ENCODE data around the gene RASAL2.
"Not testable (repeated sequence)": the region's sequence is repeated elsewhere in the genome, so short reads cannot be mapped to it uniquely, and the experiment has no call there.

RASAL2 gene

DNA sequence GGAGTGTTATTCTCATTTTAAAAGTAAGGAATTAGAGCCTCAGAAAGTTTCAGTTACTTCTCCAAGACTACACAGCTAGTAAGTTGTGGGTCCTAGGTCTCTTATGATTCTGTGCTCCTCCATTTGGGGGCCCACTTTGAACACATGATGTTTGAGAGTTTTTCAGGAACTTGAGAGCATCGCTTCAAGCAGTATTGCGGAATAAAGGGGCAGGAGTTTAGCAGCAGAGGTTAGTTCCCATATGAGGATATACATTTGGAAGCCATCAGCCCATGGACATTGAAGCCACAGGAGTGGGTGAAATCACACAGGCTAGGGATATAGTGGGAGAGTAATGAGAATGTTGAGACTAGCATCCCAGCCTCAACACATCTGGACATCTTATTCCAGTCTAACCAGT, 143.2 kb downstream of the RASAL2 start:
- no peak for DNase-seq (ENCODE audit: low read depth in 3 of 3)

DNA sequence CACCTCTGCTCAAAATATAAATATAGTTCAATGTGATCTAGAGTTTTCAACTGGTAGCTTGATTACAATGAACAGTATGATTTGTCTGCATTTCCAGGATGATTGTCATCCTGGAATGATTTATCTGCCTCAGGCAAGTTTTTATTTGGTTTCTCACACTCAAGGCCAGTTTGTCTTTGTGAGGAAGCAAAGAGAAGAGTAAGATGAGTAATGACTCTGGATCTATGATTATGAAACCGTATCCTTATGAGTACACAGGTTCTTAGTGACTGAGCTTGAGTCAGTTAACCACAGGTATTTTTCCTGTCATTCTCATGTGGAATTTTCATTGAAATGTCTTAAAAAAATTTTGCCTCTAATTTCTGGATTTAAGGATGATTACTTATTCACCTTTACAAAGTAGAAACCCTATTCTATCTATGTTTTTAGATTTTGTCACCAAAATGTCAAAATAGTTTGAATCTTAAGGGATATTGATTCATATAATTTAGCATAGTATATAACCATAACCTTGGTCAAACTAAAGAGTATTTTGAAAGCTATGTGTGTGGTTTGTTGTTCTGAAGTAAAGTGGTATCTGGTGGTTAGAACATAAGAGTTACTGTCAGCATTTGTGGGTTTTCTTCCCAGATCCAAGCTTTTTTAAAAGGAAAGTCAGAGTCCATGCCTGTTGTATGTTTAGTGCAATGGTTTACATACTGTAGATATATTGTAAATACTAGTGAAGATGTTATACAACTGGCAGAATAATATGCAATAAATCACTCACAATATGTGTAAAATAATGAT, 145.0 kb downstream of the RASAL2 start:
- no peak for DNase-seq (ENCODE audit: low read depth in 3 of 3)

DNA sequence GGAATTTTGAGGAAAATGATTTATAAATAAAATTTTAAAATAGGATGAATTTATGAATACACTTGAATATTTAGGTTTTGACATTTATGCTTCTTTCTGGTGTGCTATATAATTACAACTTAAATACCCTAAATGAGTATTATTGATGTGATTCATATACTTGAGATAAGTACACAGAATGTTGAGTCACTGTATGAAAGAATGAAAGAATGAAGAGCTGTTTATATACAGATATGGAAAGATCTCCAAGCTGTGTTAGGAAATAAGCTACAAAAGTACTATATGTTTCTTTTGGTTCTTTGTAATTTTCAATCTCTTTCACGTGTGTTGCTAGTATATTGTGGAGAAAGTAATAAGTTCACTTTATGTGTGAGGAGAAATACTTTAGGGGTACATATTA, 147.2 kb downstream of the RASAL2 start:
- DNase-seq (ENCODE audit: low read depth in 3 of 3): no peak

DNA sequence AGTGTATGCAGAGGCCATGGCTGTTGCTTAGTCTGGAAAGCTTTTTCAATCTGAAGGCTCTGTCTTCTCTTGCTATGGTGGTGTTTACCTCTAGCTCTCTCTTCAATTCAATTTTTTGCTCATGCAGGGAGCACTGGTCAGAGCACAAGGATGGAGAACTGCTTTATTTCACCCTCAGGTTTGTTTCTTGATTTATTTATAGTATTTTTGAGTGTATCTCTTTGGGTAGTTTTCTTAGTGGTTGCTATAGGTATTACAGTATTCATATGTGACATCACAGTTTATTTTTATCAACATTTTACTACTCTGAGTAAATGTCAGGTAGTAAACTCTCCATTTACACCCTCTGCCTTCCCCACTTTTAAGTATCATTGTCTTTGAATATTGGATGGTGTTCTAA, 147.9 kb downstream of the RASAL2 start:
- DNase-seq (ENCODE audit: low read depth in 3 of 3): no peak

DNA sequence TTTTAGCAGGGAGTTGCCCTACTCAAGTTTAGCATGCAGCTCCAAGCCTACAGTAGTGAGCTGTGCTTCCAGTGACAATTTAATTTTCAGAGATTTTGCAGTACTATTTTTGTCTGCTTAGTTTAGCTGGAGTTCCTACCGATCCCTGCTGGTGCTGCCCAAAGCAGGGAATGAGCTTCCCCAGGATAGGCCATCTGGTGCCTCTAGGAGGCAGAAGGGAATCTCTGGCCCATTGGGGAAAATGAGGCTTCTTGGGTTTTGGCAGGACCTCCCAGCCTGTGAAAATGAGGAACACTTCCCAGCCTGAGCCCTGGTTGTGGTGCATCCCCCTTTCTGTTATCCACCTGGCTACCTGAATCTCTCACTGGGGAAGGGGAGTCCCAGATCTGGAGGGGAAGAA, 149.2 kb downstream of the RASAL2 start:
- no peak for DNase-seq (ENCODE audit: low read depth in 3 of 3)

DNA sequence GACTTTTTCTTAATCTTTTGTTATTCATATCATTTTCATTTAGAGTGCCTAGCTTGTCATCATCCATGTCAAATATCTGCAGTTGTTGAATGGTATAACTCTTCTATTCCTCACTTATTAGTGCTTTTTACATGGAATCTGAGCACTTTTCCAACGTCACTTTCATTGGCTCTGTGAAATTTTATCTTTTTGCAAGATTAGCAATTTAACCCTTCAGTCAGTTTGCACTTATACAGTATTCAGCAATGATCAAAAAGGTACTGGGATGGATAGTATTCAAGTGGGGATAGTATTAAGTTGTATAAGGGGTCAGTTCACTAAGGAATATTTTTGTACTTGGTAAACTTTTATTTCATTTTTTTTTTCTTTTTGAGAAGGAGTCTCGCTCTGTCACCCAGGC, 150.0 kb downstream of the RASAL2 start:
- no peak for DNase-seq (ENCODE audit: low read depth in 3 of 3)

DNA sequence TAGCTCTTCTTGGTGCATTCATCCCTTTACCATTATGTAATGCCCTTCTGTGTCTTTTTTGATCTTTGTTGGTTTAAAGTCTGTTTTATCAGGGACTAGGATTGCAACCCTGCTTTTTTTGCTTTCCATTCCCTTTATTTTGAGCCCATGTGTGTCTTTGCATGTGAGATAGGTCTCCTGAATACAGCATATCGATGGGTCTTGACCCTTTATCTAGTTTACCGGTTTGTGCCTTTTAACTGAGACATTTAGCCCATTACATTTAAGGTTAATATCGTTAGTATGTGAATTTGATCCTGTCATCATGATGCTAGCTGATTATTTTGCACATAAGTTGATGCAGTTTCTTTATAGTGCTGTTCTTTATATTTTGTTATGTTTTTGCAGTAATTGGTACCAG, 154.4 kb downstream of the RASAL2 start:
- not testable (repeated sequence) for DNase-seq (ENCODE audit: low read depth in 3 of 3)

DNA sequence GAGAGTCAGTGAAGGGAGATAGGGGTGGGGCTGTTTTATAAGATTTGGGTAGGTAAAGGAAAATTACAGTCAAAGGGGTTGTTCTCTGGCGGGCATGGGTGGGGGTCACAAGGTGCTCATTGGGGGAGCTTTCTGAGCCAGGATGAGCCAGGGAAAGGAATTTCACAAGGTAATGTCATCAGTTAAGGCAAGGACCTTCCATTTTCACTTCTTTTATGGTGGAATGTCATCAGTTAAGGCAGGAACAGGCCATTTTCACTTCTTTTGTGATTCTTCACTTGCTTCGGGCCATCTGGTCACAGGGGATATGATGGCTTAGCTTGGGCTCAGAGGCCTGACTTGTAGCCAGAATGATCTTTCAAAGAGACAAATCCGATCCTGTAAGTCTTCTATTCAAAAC, 159.7 kb downstream of the RASAL2 start:
- DNase-seq (ENCODE audit: low read depth in 3 of 3): not testable (repeated sequence)

DNA sequence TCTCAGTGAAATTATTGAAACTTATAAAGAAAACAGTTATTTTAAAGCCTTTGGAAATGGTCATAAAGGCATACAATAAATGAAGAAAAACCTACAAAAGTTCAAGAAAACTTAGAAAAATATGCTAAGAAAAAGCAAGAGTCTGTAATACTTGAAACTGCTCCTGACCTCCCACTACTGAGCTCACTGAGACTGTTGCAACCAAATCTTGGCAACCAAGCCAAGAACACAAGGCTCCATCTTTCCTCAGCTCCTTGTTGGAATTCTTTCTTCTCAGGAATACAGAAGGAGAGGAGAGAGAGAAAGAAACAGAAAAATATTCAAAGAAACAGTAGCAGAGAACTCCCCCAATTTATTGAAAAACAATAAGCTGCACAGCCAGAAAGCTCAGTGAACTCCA, 160.5 kb downstream of the RASAL2 start:
- DNase-seq (ENCODE audit: low read depth in 3 of 3): no peak

DNA sequence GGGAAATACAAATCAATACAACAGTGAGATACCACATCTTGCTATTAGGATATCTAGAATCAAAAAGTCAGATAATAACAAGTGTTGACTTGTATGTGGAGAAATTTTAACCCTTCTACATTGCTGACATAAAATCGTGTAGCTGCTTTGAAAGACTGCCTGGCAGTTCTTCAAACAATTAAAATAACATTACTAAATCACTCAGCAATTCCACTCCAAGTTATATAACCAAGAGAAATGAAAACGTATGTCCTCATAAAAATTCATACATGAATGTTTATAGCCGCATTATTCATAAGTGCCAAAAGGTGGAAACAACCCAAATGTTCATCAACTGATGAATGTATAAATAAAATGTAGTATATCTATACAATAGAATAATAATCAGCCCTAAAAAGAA, 164.6 kb downstream of the RASAL2 start:
- DNase-seq (ENCODE audit: low read depth in 3 of 3): no peak

DNA sequence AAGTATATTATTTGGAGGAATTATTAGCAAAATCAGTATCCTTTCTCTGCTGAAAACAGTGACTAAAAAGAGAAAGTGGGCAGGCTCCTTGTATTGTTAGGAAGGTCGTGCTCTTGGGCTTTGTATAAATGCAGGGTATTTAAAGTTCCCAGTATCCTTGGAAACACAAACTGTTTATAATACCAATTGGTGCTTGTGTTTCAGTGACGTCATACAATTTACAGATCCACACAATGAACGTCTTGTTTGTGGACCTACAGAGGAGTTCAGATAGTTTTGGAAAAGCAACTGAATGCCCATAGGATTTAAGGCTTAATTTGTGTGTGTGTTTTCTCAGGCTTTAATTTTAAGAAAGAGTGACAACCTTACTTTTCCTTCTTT, 168.2 kb downstream of the RASAL2 start:
- no peak for DNase-seq (ENCODE audit: low read depth in 3 of 3)

DNA sequence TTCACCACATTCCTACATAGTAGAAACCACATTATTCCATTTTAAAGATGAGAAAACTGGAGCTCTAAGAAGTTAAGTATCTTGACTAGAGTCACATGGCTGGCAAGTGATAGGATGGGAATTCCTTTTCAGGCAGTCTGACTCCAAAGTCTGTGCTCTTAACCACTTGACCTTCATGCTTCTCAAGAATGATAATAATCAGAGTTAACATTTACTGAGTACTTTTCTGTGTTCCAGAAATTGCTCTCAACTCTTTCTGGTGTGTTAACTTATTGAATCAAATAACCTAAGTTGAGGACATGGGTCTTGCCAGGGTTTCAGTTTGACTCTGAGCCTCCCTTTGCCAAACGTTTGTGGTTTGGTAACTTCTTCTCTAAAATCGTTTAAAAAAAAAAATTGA, 169.4 kb downstream of the RASAL2 start:
- DNase-seq (ENCODE audit: low read depth in 3 of 3): no peak

DNA sequence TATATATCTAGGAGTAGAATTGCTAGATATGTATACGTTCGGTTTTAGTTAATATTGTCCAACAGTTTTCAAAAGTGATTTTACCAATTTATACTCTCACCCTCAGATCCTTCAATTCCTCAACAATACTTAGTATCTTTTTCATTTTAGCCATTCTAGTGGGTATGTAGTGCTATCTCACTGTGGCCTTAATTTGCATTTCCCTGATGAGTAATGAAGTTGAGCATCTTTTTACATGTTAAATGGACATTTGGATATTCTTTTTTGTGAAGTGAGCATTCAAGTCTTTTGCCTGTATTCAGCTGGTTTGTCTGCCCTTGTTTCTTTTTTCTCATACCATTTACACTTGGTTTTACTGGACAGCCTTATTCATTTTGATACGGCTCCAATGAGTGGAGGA, 172.2 kb downstream of the RASAL2 start:
- no peak for DNase-seq (ENCODE audit: low read depth in 3 of 3)

DNA sequence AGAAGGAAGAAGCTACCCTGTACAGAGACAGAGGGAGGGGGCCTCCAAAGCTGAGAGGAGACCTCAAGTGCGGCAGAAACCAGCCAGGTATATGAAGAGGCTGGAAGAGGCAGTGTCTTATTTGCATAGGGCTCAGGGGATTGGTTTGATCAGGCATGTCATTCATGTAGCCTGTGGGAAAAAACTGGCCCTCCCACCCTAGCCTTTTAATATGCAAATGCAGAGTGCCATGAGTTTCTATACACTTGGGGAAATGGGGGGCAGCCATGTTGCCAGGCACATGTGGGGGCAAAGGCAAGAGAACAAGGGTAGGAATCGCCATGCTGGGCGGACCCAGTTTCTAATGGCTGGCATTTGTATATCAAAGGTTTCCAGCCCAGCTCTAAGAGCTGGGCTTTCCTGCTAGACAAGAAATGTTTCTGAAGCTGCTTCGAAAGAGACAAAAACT, 172.7 kb downstream of the RASAL2 start:
- DNase-seq (ENCODE audit: low read depth in 3 of 3): no peak

DNA sequence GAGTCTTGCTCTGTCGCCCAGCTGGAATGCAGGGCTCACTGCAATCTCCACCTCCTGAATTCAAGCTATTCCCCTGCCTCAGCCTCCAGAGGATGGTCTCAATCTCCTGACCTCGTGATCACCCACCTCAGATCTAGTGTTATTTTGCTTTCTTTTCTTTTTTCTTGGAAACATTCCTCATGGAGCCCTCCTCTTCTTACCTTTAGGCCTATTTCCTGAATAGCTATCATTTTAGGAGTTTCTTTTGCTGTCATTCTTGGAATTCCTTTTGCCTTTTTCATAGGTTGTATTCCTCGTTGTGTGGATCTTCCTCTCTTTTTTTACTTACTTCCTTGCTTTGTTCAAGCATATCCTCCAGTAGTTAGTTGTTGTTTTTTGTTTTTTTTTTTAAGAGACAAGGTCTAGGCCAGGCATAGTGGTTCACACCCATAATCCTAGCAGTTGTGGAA, 173.8 kb downstream of the RASAL2 start:
- DNase-seq (ENCODE audit: low read depth in 3 of 3): no peak

DNA sequence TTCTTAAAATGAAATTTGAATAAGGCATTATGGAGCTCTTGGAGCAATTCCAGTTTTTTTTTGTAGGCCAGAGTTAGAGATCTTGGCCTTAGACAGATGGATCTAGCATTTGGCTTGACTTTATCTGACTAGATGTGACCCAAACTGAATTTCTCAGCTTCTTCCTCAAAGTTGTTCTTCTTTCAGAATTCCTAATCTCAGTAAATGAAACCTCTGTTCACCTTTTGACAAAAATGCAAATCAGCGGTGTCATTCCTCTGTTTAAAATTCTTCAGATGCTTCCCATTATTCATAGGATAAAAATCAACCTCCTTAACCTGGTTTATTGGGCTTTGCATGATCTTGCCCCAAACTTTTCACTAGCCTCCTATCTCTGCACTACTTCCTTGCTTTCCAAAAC, 177.6 kb downstream of the RASAL2 start:
- DNase-seq (ENCODE audit: low read depth in 3 of 3): no peak

DNA sequence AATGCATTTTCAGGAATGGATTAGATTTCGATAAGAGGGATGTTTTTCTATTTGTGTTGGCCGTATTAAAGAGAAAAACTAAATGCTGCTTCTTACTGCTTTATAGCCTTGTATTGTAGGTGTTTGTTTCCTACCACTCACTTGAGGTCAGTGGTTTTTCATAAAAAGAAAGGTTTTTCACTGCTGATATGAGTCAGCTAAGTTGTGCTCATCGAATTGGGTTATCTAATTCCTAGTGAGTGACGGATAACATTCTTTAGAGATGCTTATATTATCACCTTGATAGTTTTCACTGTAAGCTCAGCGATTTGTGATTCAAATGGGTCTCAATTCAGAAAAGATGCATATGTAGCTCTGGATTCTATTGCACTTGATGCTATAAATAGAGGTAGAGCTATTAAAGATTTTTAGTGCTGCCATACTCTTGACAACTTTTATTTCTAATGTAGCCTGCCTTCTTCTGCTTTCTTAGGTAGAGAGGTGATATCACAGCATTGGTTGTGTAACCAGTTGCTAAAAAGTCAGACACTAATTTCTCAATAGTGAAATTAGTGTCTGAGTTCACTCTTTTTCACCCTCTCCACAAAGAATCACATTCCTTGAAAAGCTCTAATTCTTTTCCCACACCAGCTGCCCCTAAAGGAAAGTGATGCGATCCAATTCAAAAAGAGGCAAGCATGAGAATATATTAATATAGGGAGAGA, 180.0 kb downstream of the RASAL2 start:
- DNase-seq (ENCODE audit: low read depth in 3 of 3): no peak

DNA sequence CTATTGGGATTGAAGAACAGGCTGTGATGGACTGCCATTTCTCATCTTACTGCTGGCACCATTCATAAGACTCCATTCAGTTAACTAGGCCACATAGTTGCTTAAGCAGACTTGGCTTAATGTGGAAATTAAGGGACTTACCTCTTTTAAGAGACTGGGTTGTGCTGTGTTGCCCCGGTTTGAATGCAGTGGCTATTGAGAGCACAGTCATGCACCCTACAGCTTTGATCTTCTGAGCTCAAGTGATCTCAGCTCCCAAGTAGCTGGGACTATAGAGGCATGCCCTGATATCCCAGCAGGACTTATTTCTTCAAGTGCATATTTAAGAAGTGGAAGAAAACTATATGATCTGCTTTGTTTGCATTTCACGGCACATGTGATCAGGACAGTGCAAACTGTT, 181.1 kb downstream of the RASAL2 start:
- DNase-seq (ENCODE audit: low read depth in 3 of 3): no peak

DNA sequence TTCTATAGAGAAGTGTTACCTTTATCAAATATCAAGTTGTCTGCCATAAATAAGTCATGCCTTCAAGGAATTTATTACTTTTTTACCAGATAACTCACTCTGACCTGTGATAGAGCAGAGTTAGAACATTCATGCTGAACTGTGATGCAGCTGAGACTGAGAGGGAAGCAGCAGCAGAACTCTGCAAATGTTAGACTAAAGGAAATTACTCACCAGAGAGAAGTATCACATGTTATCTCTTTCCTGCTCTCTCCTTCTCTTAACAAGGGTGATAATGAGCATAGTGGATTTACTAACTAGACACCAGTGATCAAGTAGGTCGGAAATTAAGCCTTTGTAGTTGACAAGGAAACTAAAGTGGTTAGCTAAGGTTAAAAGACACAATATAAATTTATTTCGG, 181.6 kb downstream of the RASAL2 start:
- no peak for DNase-seq (ENCODE audit: low read depth in 3 of 3)

DNA sequence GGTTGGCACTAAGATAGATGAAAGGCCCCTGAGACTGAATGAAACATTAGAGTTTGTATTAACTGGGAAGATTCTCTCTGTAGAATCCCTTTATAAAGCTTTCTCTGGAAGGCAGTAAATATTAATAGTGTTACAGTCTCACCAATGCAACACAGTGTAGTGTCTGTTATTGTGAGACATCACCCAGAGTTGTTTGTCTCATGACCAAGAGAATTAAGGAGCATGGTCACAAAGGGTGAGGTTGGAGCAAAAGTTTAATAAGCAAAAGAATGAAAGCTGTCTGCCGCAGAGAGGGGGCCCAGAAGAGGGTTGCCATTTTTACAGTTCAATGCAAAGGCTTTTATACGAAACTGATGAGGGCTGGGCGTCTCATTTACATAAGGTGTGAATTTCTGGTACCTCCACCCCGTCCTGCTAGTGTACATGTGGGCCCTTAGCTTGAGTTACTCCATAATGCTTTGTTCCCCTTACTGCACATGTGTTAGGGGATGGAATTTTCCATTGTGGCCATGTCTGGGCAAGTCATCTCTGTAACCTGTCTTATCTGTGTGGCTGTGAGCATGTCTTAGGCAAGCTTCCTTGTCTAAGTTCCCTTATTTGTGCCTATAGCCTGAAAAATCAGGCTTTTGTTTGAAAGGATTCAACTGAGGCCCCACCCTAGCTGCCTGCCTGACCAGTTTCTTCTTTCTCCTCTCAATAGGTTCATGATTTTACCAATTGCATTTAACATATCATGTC, 184.1 kb downstream of the RASAL2 start:
- no peak for DNase-seq (ENCODE audit: low read depth in 3 of 3)

DNA sequence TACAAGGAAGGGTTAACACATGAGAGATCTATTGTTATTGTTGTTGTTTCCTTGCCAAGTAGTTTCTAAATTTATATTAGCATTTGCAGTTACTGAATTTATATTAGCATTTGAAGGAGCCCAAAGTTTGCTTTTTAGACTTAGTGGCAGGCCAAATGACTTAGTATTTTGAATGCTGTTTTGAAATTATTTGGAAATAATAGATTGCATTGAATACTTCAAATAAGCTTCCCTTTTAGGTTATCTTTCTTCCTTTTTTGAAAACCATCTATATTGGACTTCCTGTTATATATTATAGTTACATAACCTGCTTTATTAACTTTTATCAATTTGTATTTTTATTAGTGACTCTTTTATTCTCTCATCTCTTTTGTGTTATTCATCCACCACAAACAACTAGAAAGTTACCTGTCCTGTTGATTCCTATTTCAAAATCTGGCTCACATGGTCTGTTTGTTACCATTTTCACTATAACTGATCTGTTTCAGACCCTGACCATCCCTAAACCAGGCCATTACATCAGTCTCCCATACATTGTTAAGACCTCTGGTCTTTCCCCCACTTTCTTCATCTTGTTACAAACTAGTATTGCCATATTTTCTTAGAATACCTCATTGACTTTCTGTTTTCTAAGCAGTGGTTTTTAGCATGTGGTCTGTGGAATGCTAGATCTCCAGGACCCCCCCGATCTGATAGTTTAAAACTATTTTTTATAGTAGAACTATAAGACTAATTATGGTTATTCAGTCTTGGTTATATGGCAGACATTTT, 185.2 kb downstream of the RASAL2 start:
- no peak for DNase-seq (ENCODE audit: low read depth in 3 of 3)

DNA sequence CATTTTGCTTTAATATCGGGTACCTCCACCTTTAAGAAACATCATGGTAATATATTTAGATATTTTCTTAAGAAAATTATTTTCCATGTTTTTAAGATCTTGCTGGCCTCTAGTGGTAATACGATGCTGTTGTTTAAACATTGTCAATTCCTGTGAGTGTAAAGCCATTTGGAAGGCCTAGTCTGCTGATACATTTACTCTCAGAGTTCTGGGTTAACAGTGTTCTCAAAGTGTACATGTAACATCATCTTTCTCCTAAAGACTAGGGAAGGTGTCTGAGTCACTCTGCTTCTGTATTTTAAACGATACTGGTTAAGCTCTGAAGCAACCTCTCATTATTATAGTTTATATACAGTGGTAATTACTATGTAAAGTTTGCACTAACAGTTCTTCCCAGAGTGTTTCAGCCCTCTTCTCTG, 189.1 kb downstream of the RASAL2 start:
- no peak for DNase-seq (ENCODE audit: low read depth in 3 of 3)

Data from stimulated activated CD4-positive, alpha-beta T cell treated with anti-CD3 and anti-CD28 coated beads, TNF-alpha, amount 100 ng/mL, for 24 hours (primary cell).